ENCODE measurements around the gene GSE1.

DNA sequence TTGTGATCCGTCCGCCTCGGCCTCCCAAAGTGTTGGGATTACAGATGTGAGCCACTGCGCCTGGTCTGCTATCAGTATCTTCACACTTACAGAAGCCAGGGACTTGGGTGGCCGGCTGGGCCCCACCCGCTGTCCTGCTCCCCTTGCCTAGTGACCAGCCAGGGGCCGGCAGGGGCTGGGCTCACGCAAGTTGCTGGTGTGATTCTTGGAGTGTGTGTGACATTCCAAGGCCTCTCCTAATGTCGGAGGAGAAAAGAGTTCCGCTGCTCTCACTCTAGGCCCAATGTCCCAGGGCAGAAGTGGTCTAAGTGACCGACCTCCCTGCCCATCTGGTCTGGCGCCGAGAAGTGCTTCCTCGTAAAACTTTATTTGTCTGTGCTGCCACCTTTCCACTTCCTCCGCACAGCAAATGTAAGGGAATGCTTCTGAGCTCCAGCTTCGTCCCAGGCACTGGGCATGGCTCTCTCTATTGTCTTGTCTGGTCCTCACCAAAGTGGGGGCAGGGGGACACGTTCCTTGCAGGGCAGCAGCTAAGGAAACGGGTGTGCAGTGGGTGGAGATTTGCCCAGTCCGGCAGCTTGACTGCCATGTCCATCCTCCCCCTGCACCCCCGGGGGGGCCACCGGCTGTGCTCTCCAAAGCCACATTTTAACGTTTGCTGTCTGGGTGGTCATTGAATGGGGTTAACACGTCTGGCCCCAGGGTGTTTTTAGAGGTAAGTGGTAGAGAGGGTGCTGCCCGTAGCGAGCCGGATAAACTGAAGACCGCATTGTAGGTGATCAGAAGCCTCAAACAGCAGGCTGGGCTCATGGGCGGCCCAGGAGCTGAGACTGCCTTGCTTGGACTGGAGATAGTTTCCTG, 7.8 kb upstream of the GSE1 start:
- TF ChIP-seq EZH2 (IDR thresholded peaks at IDR 0.05; ENCODE audit: low read length, unreplicated experiment) (no peak), EZH2phosphoT487 (IDR thresholded peaks at IDR 0.05; ENCODE audit: borderline replicate concordance, low read length) (no peak)
- TF ChIP-seq, protein P1, sequence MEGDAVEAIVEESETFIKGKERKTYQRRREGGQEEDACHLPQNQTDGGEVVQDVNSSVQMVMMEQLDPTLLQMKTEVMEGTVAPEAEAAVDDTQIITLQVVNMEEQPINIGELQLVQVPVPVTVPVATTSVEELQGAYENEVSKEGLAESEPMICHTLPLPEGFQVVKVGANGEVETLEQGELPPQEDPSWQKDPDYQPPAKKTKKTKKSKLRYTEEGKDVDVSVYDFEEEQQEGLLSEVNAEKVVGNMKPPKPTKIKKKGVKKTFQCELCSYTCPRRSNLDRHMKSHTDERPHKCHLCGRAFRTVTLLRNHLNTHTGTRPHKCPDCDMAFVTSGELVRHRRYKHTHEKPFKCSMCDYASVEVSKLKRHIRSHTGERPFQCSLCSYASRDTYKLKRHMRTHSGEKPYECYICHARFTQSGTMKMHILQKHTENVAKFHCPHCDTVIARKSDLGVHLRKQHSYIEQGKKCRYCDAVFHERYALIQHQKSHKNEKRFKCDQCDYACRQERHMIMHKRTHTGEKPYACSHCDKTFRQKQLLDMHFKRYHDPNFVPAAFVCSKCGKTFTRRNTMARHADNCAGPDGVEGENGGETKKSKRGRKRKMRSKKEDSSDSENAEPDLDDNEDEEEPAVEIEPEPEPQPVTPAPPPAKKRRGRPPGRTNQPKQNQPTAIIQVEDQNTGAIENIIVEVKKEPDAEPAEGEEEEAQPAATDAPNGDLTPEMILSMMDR (conservative IDR thresholded peaks at IDR 0.05; ENCODE audit: low read depth, low read length), result no peak

Data from PC-3 (cell line).